ENCODE data around the gene ZBTB20. TPM values are rescaled to one million over a fixed set of nuclear protein-coding genes. Genes with fewer than 3 reads are reported as not detected.

Gene ZBTB20
- total RNA-seq, 1 donor from 2014 or later, result 3.9 TPM

- TF ChIP-seq CTCF (IDR thresholded peaks at IDR 0.05; ENCODE audit: insufficient read depth, low read length, severe bottlenecking), result no peak
- DNase-seq (ENCODE audit: low read depth) (no peak), FAIRE-seq (no peak)
- Histone ChIP-seq H3K4me3 (ENCODE audit: low read depth, low read length) (no peak overlapping the region), H3K36me3 (ENCODE audit: control insufficient read depth, insufficient read depth, low read length) (no peaks in the 10 kb centered on the region), H3K27me3 (ENCODE audit: control insufficient read depth, insufficient read depth, low read length) (no peaks in the 10 kb centered on the region)
These were observed 78.3 kb downstream of the ZBTB20 start for GRCh38 chr3:115068799-115069198.

GRCh38 chr3:115062412-115062956, 84.6 kb downstream of the ZBTB20 start:
- Histone ChIP-seq H3K27me3 (ENCODE audit: control insufficient read depth, insufficient read depth, low read length) (no peaks in the 10 kb centered on the region), H3K36me3 (ENCODE audit: control insufficient read depth, insufficient read depth, low read length) (no peaks in the 10 kb centered on the region), H3K4me3 (ENCODE audit: low read depth, low read length) (no peak overlapping the region)
- no peak for TF ChIP-seq CTCF (IDR thresholded peaks at IDR 0.05; ENCODE audit: insufficient read depth, low read length, severe bottlenecking)
- no peak for FAIRE-seq
- DNase-seq (ENCODE audit: low read depth), result peak; percentile 32

GRCh38 chr3:115062009-115062408, 85.1 kb downstream of the ZBTB20 start:
- no peak overlapping the region for H3K4me3 ChIP-seq (ENCODE audit: low read depth, low read length)
- no peaks in the 10 kb centered on the region for H3K36me3 ChIP-seq (ENCODE audit: control insufficient read depth, insufficient read depth, low read length)
- H3K27me3 ChIP-seq (ENCODE audit: control insufficient read depth, insufficient read depth, low read length), result no peaks in the 10 kb centered on the region
- TF ChIP-seq CTCF (IDR thresholded peaks at IDR 0.05; ENCODE audit: insufficient read depth, low read length, severe bottlenecking), result no peak
- FAIRE-seq (no peak), DNase-seq (ENCODE audit: low read depth) (no peak)

GRCh38 chr3:115052906-115053305, 94.2 kb downstream of the ZBTB20 start:
- H3K4me3 ChIP-seq (ENCODE audit: low read depth, low read length), result no peak overlapping the region
- H3K27me3 ChIP-seq (ENCODE audit: control insufficient read depth, insufficient read depth, low read length), result no peaks in the 10 kb centered on the region
- no peak for TF ChIP-seq CTCF (IDR thresholded peaks at IDR 0.05; ENCODE audit: insufficient read depth, low read length, severe bottlenecking)
- FAIRE-seq (no peak), DNase-seq (ENCODE audit: low read depth) (no peak)
- H3K36me3 ChIP-seq (ENCODE audit: control insufficient read depth, insufficient read depth, low read length), result no peaks in the 10 kb centered on the region

GRCh38 chr3:115042351-115042750, 104.7 kb downstream of the ZBTB20 start:
- no peak for FAIRE-seq
- Histone ChIP-seq H3K27me3 (ENCODE audit: control insufficient read depth, insufficient read depth, low read length) (no peaks in the 10 kb centered on the region), H3K4me3 (ENCODE audit: low read depth, low read length) (no peak overlapping the region), H3K36me3 (ENCODE audit: control insufficient read depth, insufficient read depth, low read length) (no peaks in the 10 kb centered on the region)
- no peak for TF ChIP-seq CTCF (IDR thresholded peaks at IDR 0.05; ENCODE audit: insufficient read depth, low read length, severe bottlenecking)
- no peak for DNase-seq (ENCODE audit: low read depth)

- Histone ChIP-seq H3K27me3 (ENCODE audit: control insufficient read depth, insufficient read depth, low read length) (no peaks in the 10 kb centered on the region), H3K4me3 (ENCODE audit: low read depth, low read length) (no peak overlapping the region), H3K36me3 (ENCODE audit: control insufficient read depth, insufficient read depth, low read length) (no peaks in the 10 kb centered on the region)
- TF ChIP-seq CTCF (IDR thresholded peaks at IDR 0.05; ENCODE audit: insufficient read depth, low read length, severe bottlenecking), result peak; percentile 52
- FAIRE-seq, result no peak
- DNase-seq (ENCODE audit: low read depth), result peak; percentile 37
These were observed 106.3 kb downstream of the ZBTB20 start for GRCh38 chr3:115040673-115041286.
